ENCODE data around the gene KLF8. TPM values are rescaled to one million over a fixed set of nuclear protein-coding genes. Genes with fewer than 3 reads are reported as not detected.
A peak's percentile ranks its signal among the peaks of the same experiment; 100 is the strongest.

Gene KLF8
- total RNA-seq, 1 donor from 2014 or later: 3.3 TPM

DNA sequence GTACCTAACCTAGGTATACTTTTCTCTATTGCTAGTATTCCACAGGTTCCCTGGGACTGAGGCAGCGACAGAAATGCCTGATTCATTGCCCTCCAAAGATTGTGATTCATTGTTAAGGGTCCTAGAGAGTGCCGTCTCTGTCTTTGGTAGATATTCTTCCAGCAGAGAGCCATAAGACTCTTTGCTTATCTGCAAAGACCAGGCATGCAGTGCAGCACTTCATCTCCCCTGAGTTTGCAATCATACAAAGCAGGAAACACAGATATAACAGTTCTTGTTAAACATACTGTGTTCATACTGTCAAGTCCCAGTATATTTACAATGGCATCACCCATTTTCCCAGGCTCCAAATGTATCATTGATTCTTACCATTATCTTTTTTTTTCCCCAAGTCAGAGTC is 47.7 kb downstream of the KLF8 start:
- no peak for DNase-seq
- Histone ChIP-seq H3K4me3 (no peak overlapping the region), H3K9me3 (replicated peaks) (no peaks in the 10 kb centered on the region), H3K36me3 (no peaks in the 10 kb centered on the region), H3K4me1 (no peaks in the 10 kb centered on the region), H3K27ac (replicated peaks) (no peak overlapping the region), H3K27me3 (ENCODE audit: low read depth) (no peaks in the 10 kb centered on the region)
- TF ChIP-seq, protein P1, sequence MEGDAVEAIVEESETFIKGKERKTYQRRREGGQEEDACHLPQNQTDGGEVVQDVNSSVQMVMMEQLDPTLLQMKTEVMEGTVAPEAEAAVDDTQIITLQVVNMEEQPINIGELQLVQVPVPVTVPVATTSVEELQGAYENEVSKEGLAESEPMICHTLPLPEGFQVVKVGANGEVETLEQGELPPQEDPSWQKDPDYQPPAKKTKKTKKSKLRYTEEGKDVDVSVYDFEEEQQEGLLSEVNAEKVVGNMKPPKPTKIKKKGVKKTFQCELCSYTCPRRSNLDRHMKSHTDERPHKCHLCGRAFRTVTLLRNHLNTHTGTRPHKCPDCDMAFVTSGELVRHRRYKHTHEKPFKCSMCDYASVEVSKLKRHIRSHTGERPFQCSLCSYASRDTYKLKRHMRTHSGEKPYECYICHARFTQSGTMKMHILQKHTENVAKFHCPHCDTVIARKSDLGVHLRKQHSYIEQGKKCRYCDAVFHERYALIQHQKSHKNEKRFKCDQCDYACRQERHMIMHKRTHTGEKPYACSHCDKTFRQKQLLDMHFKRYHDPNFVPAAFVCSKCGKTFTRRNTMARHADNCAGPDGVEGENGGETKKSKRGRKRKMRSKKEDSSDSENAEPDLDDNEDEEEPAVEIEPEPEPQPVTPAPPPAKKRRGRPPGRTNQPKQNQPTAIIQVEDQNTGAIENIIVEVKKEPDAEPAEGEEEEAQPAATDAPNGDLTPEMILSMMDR (IDR thresholded peaks at IDR 0.05; ENCODE audit: borderline replicate concordance): no peak
- intact Hi-C loops (cut with micrococcal nuclease): no loop called here

DNA sequence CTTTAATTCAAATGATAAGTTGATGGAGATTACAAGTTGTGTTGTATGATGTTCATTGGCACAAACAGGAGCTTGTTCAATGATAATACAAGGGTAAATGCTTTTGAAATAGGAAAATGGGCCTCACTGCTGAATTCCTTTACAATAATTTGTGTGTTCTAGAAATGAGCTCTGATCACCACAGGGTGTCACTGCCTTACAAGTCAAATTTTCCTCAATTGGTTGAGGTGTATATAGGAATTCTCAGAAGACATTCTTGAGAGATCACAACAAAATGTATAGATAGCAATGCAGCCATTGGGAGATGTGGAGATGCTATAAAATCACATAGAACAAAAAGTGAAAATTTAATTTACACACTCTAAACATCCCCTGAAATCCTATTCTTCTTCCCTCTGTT is 49.6 kb downstream of the KLF8 start:
- no peaks in the 10 kb centered on the region for H3K27me3 ChIP-seq (ENCODE audit: low read depth)
- TF ChIP-seq, protein P1 (IDR thresholded peaks at IDR 0.05; ENCODE audit: borderline replicate concordance): peak; percentile 27
- no peaks in the 10 kb centered on the region for H3K9me3 ChIP-seq (replicated peaks)
- no peaks in the 10 kb centered on the region for H3K36me3 ChIP-seq
- no peak overlapping the region for H3K27ac ChIP-seq (replicated peaks)
- H3K4me3 ChIP-seq: no peak overlapping the region
- intact Hi-C loops (cut with micrococcal nuclease): no loop called here
- H3K4me1 ChIP-seq: no peaks in the 10 kb centered on the region
- no peak for DNase-seq

DNA sequence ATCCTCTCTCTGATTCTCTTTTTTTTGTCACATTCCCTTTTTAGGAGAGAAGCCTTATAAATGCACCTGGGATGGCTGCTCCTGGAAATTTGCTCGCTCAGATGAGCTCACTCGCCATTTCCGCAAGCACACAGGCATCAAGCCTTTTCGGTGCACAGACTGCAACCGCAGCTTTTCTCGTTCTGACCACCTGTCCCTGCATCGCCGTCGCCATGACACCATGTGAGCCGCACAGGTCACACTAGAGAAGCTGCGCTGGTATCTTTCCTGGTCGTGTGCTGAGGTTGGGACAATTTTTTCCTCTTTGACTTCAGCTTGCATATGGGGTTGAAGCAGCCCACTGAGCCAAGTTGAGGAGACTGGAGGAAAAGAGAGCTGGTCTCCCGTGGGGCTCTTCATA is 52.1 kb downstream of the KLF8 start:
- no peak for DNase-seq
- no peaks in the 10 kb centered on the region for H3K36me3 ChIP-seq
- no peak overlapping the region for H3K27ac ChIP-seq (replicated peaks)
- no peak overlapping the region for H3K4me3 ChIP-seq
- no peaks in the 10 kb centered on the region for H3K27me3 ChIP-seq (ENCODE audit: low read depth)
- no peaks in the 10 kb centered on the region for H3K4me1 ChIP-seq
- no peaks in the 10 kb centered on the region for H3K9me3 ChIP-seq (replicated peaks)
- TF ChIP-seq, protein P1 (IDR thresholded peaks at IDR 0.05; ENCODE audit: borderline replicate concordance): no peak
- intact Hi-C loops (cut with micrococcal nuclease): no loop called here

DNA sequence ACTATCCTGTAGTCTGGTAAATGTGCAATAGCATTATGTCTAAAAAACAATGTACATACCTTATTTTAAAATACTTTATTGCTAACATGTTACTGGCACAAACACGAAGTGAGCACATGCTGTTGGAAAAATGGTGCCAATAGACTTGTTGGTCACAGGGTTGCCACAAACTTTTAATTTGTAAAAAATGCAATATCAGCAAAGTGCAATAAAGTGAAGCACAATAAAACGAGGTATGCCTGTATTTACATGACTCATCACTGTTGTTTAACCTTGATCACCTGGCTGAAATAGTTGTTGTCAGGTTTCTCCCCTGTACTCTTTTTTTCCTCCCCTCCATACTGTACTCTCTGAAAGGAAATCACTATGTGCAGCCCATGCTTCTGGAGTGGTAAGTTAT is 56.5 kb downstream of the KLF8 start:
- intact Hi-C loops (cut with micrococcal nuclease): no loop called here
- no peaks in the 10 kb centered on the region for H3K36me3 ChIP-seq
- TF ChIP-seq, protein P1 (IDR thresholded peaks at IDR 0.05; ENCODE audit: borderline replicate concordance): no peak

GRCh38 chrX:56289449-56289848 is 57.3 kb downstream of the KLF8 start:
- Histone ChIP-seq H3K9me3 (replicated peaks) (no peaks in the 10 kb centered on the region), H3K4me3 (no peak overlapping the region), H3K4me1 (no peaks in the 10 kb centered on the region), H3K27ac (replicated peaks) (no peak overlapping the region), H3K36me3 (no peaks in the 10 kb centered on the region), H3K27me3 (ENCODE audit: low read depth) (no peaks in the 10 kb centered on the region)
- DNase-seq: no peak
- intact Hi-C loops (cut with micrococcal nuclease): no loop called here
- TF ChIP-seq, protein P1 (IDR thresholded peaks at IDR 0.05; ENCODE audit: borderline replicate concordance): no peak

More for the DNA sequence above, 56.5 kb downstream of the KLF8 start:
- H3K27ac ChIP-seq (replicated peaks): no peak overlapping the region
- H3K9me3 ChIP-seq (replicated peaks): no peaks in the 10 kb centered on the region
- H3K4me3 ChIP-seq: no peak overlapping the region
- no peak for DNase-seq
- no peaks in the 10 kb centered on the region for H3K27me3 ChIP-seq (ENCODE audit: low read depth)
- no peaks in the 10 kb centered on the region for H3K4me1 ChIP-seq

DNA sequence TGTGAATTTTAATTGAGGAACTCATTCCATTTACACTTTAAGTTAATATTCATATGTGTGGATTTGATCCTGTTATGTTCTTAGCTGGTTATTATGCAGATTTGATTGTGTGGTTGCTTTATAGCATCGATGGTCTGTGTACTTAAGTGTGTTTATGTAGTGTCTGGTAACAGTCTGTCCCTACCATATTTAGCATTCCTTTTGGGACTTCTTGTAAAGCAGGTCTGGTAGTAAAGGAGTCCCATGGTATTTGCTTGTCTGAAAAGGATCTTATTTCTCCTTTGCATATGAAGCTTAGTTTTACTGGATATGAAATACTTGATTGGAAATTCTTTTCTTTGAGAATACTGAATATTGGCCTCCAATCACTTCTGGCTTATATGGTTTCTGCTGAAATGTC is 76.6 kb downstream of the KLF8 start:
- Histone ChIP-seq H3K4me1 (no peaks in the 10 kb centered on the region), H3K9me3 (replicated peaks) (no peaks in the 10 kb centered on the region), H3K36me3 (no peaks in the 10 kb centered on the region), H3K4me3 (no peak overlapping the region), H3K27me3 (ENCODE audit: low read depth) (no peaks in the 10 kb centered on the region), H3K27ac (replicated peaks) (no peak overlapping the region)
- no peak for DNase-seq
- intact Hi-C loops (cut with micrococcal nuclease): no loop called here
- TF ChIP-seq, protein P1 (IDR thresholded peaks at IDR 0.05; ENCODE audit: borderline replicate concordance): no peak
